Hematopoietic multipotent progenitor cell treated with erythropoietin and hydrocortisone succinate and interleukin-3 and kit ligand, for 15 days (in vitro differentiated cells): ENCODE data around the gene DHRS13.
A peak's percentile ranks its signal among the peaks of the same experiment; 100 is the strongest.
"Not testable (repeated sequence)": the region's sequence is repeated elsewhere in the genome, so short reads cannot be mapped to it uniquely, and the experiment has no call there.

Source experiments
- DNase-seq: peaks from one replicate; pipeline ENCODE4 v3.0.0-alpha.2; 2015; ENCODE audit warnings: low spot score

The DHRS13 gene

GRCh38 chr17:28935744-28936460 is 33.0 kb upstream of the DHRS13 start:
- DNase-seq: no peak

GRCh38 chr17:28934508-28934907 is 31.6 kb upstream of the DHRS13 start:
- DNase-seq: not testable (repeated sequence)

GRCh38 chr17:28929787-28930186 is 26.9 kb upstream of the DHRS13 start:
- no peak for DNase-seq

- no peak for DNase-seq
These were observed 25.2 kb upstream of the DHRS13 start for GRCh38 chr17:28928061-28928460.

GRCh38 chr17:28926786-28927185 is 23.9 kb upstream of the DHRS13 start:
- no peak for DNase-seq

GRCh38 chr17:28926366-28926765 is 23.5 kb upstream of the DHRS13 start:
- no peak for DNase-seq

GRCh38 chr17:28925912-28926365 is 23.1 kb upstream of the DHRS13 start:
- DNase-seq: no peak

GRCh38 chr17:28920201-28920600 is 17.3 kb upstream of the DHRS13 start:
- no peak for DNase-seq

- no peak for DNase-seq
These were observed 15.4 kb upstream of the DHRS13 start for GRCh38 chr17:28918295-28918694.

GRCh38 chr17:28917465-28917864 is 14.6 kb upstream of the DHRS13 start:
- no peak for DNase-seq

- DNase-seq: no peak
These were observed 14.2 kb upstream of the DHRS13 start for GRCh38 chr17:28917029-28917428.

GRCh38 chr17:28916302-28916934 is 13.5 kb upstream of the DHRS13 start:
- peak; percentile 76 for DNase-seq

GRCh38 chr17:28912938-28913333 is 10.1 kb upstream of the DHRS13 start:
- DNase-seq: no peak

GRCh38 chr17:28912281-28912937 is 9.5 kb upstream of the DHRS13 start:
- DNase-seq: peak; percentile 51

- no peak for DNase-seq
These were observed 8.6 kb upstream of the DHRS13 start for GRCh38 chr17:28911411-28912045.

- no peak for DNase-seq
These were observed 7.7 kb upstream of the DHRS13 start for GRCh38 chr17:28910534-28910933.

GRCh38 chr17:28908640-28909167 is 5.8 kb upstream of the DHRS13 start:
- DNase-seq: no peak

- DNase-seq: peak; percentile 46
These were observed 5.0 kb upstream of the DHRS13 start for GRCh38 chr17:28907709-28908475.

GRCh38 chr17:28906706-28907438 is 4.0 kb upstream of the DHRS13 start:
- peak; percentile 87 for DNase-seq

- DNase-seq: peak; percentile 48
These were observed 3.4 kb upstream of the DHRS13 start for GRCh38 chr17:28906276-28906675.

- DNase-seq: peak; percentile 58
These were observed 1.9 kb upstream of the DHRS13 start for GRCh38 chr17:28904800-28905199.
